ENCODE data around the gene TADA2A.

The TADA2A gene

GRCh38 chr17:37527249-37527851 is 120.7 kb downstream of the TADA2A start:
- peak; percentile 58 for DNase-seq (ENCODE audit: low read depth, low spot score)

More at GRCh38 chr17:37527249-37527851, 120.7 kb downstream of the TADA2A start:
- TF ChIP-seq CTCF (IDR thresholded peaks at IDR 0.05; ENCODE audit: low read depth, low read length), result peak; percentile 83
- in situ Hi-C loops (cut with HindIII; ENCODE audit: low sequenced_read_pairs), result no loop called here
- no peak overlapping the region for H3K4me3 ChIP-seq (ENCODE audit: low read depth, low read length)

Measured in astrocyte of the spinal cord (primary cell).